Trophoblast cell (in vitro differentiated cells and primary cell): ENCODE data around the gene PITPNM3.

Experiments
- DNase-seq, 2 donors: peaks; one replicate each; pipeline ENCODE4 v3.0.0-alpha.2; 2016
- H2AFZ ChIP-seq: 2 replicates; pipeline ENCODE4 v1.6.1; 2013; ENCODE audit warnings: low read length, moderate library complexity, mild to moderate bottlenecking; ENCODE audit not compliant: insufficient read depth, poor library complexity
- H2AK5ac ChIP-seq: 2 replicates; pipeline ENCODE4 v1.6.1; 2013; ENCODE audit warnings: mild to moderate bottlenecking, low read length
- H2BK120ac ChIP-seq: 2 replicates; pipeline ENCODE4 v1.6.1; 2013; ENCODE audit warnings: low read length, mild to moderate bottlenecking, moderate library complexity; ENCODE audit not compliant: insufficient read depth, poor library complexity
- H2BK12ac ChIP-seq: 2 replicates; pipeline ENCODE4 v1.6.1; 2013; ENCODE audit warnings: mild to moderate bottlenecking, low read length, moderate library complexity
- H2BK5ac ChIP-seq: 2 replicates; pipeline ENCODE4 v1.6.1; 2013; ENCODE audit warnings: low read length, low read depth, moderate library complexity, mild to moderate bottlenecking; ENCODE audit not compliant: poor library complexity
- H3K14ac ChIP-seq: 2 replicates; pipeline ENCODE4 v1.6.1; 2013; ENCODE audit warnings: mild to moderate bottlenecking, low read length
- H3K18ac ChIP-seq: 2 replicates; pipeline ENCODE4 v1.6.1; 2013; ENCODE audit warnings: mild to moderate bottlenecking, low read length
- H3K23ac ChIP-seq: 2 replicates; pipeline ENCODE4 v1.6.1; 2013; ENCODE audit warnings: low read length
- H3K27ac ChIP-seq: 2 replicates; pipeline ENCODE4 v1.5.1; 2013; ENCODE audit warnings: low read depth, mild to moderate bottlenecking, inconsistent platforms, low read length, moderate library complexity
- H3K27me3 ChIP-seq: 2 replicates; pipeline ENCODE4 v1.6.1; 2013; ENCODE audit warnings: inconsistent platforms, mild to moderate bottlenecking, low read length, moderate library complexity; ENCODE audit not compliant: insufficient read depth
- H3K36me3 ChIP-seq, 2 experiments: 1 replicate in 1 of 2; 2 replicates in 1 of 2; pipeline ENCODE4 v1.6.1; 2013; ENCODE audit warnings: low read length in 2 of 2, mild to moderate bottlenecking in 2 of 2, moderate library complexity in 1 of 2; ENCODE audit not compliant: insufficient read depth in 2 of 2, control insufficient read depth in 1 of 2
- H3K4ac ChIP-seq: 2 replicates; pipeline ENCODE4 v1.6.1; 2013; ENCODE audit warnings: low read depth, mild to moderate bottlenecking, low read length, moderate library complexity
- H3K4me1 ChIP-seq, 2 experiments: 1 replicate in 1 of 2; 2 replicates in 1 of 2; pipeline ENCODE4 v1.6.1; 2013; ENCODE audit warnings: low read length in 2 of 2, mild to moderate bottlenecking in 2 of 2, moderate library complexity in 1 of 2; ENCODE audit not compliant: insufficient read depth in 2 of 2, control insufficient read depth in 1 of 2
- H3K4me2 ChIP-seq: 2 replicates; pipeline ENCODE4 v1.6.1; 2013; ENCODE audit warnings: inconsistent platforms, mild to moderate bottlenecking, low read length, moderate library complexity
- H3K4me3 ChIP-seq: 2 replicates; pipeline ENCODE4 v1.5.1; 2013; ENCODE audit warnings: mild to moderate bottlenecking, low read depth, low read length, inconsistent platforms
- H3K79me1 ChIP-seq: one replicate; pipeline ENCODE4 v1.6.1; 2013; ENCODE audit warnings: low read length
- H3K79me2 ChIP-seq: 2 replicates; pipeline ENCODE4 v1.6.1; 2013; ENCODE audit warnings: low read length, mild to moderate bottlenecking; ENCODE audit not compliant: control insufficient read depth, insufficient read depth, poor library complexity
- H3K9ac ChIP-seq: 2 replicates; pipeline ENCODE4 v1.6.1; 2013; ENCODE audit warnings: mild to moderate bottlenecking, low read length
- H3K9me3 ChIP-seq: 2 replicates; pipeline ENCODE4 v1.6.1; 2013; ENCODE audit warnings: low read depth, mild to moderate bottlenecking, control low read depth, inconsistent platforms, low read length; ENCODE audit not compliant: insufficient read depth
- H4K12ac ChIP-seq: 2 replicates; pipeline ENCODE4 v1.6.1; 2013; ENCODE audit warnings: low read depth, mild to moderate bottlenecking, low read length, moderate library complexity
- H4K8ac ChIP-seq: 2 replicates; pipeline ENCODE4 v1.6.1; 2013; ENCODE audit warnings: low read depth, mild to moderate bottlenecking, low read length, moderate library complexity
- H4K91ac ChIP-seq: one replicate; pipeline ENCODE4 v1.6.1; 2013; ENCODE audit warnings: low read depth, mild to moderate bottlenecking, low read length, moderate library complexity
- WGBS: extraction: QIAGEN DNeasy Blood & Tissue Kit; methylation state at CpG from one replicate; pipeline ENCODE4 v1.1.7; 2013; ENCODE audit warnings: missing lambda C conversion rate; ENCODE audit not compliant: insufficient read length, insufficient coverage; ENCODE audit errors: extremely low coverage; 5-methylcytosine and 5-hydroxymethylcytosine counted together

Gene PITPNM3

DNA sequence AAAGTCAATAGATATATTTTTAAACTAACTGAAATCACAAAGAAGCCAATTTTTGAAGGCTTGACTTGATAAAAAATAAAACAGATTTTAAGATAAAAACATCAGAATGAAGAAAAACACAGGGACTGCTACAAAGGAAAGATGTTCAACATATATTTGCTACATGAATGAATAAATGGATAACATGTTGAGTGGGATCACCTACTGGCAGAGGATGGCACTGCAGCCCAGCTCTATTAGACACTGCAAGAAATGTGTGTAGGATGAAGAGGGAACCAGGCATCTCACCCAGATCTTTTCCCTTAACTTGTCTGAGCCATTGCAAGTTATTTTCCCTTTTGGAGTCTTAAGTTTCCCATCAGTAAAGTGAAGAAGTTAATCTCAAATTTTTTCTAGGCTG lies 125.6 kb downstream of the PITPNM3 start:
- no peak for DNase-seq
- no peaks in the 10 kb centered on the region for H3K4me1 ChIP-seq
- no peaks in the 10 kb centered on the region for H3K27me3 ChIP-seq
- no peak overlapping the region for H4K91ac ChIP-seq
- no peak overlapping the region for H3K27ac ChIP-seq
- no peak overlapping the region for H3K9ac ChIP-seq
- no peak overlapping the region for H4K12ac ChIP-seq
- no peak overlapping the region for H4K8ac ChIP-seq
- no peak overlapping the region for H3K4me2 ChIP-seq
- no peaks in the 10 kb centered on the region for H3K36me3 ChIP-seq
- no peaks in the 10 kb centered on the region for H3K79me2 ChIP-seq
- no peak overlapping the region for H3K18ac ChIP-seq
- no peak overlapping the region for H3K4me3 ChIP-seq
- H2AK5ac ChIP-seq: no peak overlapping the region
- no peak overlapping the region for H3K14ac ChIP-seq
- H3K79me1 ChIP-seq: no peaks in the 10 kb centered on the region
- H3K9me3 ChIP-seq: no peaks in the 10 kb centered on the region
- H3K23ac ChIP-seq: no peak overlapping the region
- H2BK120ac ChIP-seq: no peak overlapping the region
- H2BK5ac ChIP-seq: no peak overlapping the region
- no peak overlapping the region for H2AFZ ChIP-seq
- no peak overlapping the region for H3K4ac ChIP-seq
- no peak overlapping the region for H2BK12ac ChIP-seq

DNA sequence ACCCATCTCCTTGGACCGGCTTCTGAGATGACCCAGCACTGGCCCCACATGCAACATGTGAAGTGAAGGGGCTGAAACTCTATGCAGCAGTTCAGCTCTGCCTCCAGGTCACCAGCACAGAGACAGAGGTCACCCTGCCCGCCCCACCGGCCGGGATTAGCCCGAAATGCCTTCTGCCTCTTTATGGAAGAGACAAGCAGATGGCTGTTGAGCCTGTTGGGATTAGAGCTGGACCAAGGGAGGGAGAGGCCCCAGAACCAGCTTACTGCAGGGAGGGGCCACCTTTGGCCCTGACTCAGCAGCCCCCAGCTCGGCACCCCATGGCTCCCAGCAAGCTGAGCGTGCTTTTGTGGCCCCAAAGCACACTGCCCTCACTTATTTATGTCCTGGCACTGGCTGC lies 127.1 kb downstream of the PITPNM3 start:
- H3K14ac ChIP-seq: no peak overlapping the region
- no peak overlapping the region for H2BK12ac ChIP-seq
- no peak overlapping the region for H4K12ac ChIP-seq
- H3K27me3 ChIP-seq: no peaks in the 10 kb centered on the region
- H3K18ac ChIP-seq: no peak overlapping the region
- no peak overlapping the region for H3K4ac ChIP-seq
- H2AK5ac ChIP-seq: no peak overlapping the region
- no peak overlapping the region for H3K4me3 ChIP-seq
- no peak overlapping the region for H2BK120ac ChIP-seq
- H4K91ac ChIP-seq: no peak overlapping the region
- H4K8ac ChIP-seq: no peak overlapping the region
- no peaks in the 10 kb centered on the region for H3K79me1 ChIP-seq
- H3K9me3 ChIP-seq: no peaks in the 10 kb centered on the region
- H3K4me1 ChIP-seq: no peaks in the 10 kb centered on the region
- H3K9ac ChIP-seq: no peak overlapping the region
- H3K79me2 ChIP-seq: no peaks in the 10 kb centered on the region
- H2BK5ac ChIP-seq: no peak overlapping the region
- no peak overlapping the region for H3K4me2 ChIP-seq
- H3K23ac ChIP-seq: no peak overlapping the region
- no peak overlapping the region for H3K27ac ChIP-seq
- H3K36me3 ChIP-seq: no peaks in the 10 kb centered on the region
- no CpG with 5 or more reads among the region's 7 CpGs for whole genome bisulfite sequencing
- no peak for DNase-seq
- H2AFZ ChIP-seq: no peak overlapping the region

GRCh38 chr17:6428207-6428965 lies 128.0 kb downstream of the PITPNM3 start:
- Histone ChIP-seq H2BK120ac (no peak overlapping the region), H3K27me3 (no peaks in the 10 kb centered on the region), H3K4me2 (no peak overlapping the region), H3K14ac (no peak overlapping the region), H3K23ac (no peak overlapping the region), H3K9ac (no peak overlapping the region), H3K9me3 (no peaks in the 10 kb centered on the region), H3K4ac (no peak overlapping the region), H4K91ac (no peak overlapping the region), H3K36me3 (no peaks in the 10 kb centered on the region), H3K79me2 (no peaks in the 10 kb centered on the region), H2AFZ (no peak overlapping the region), H3K79me1 (no peaks in the 10 kb centered on the region), H3K18ac (no peak overlapping the region), H2AK5ac (no peak overlapping the region), H4K8ac (no peak overlapping the region), H2BK5ac (no peak overlapping the region), H3K27ac (no peak overlapping the region), H2BK12ac (no peak overlapping the region), H4K12ac (no peak overlapping the region), H3K4me3 (no peak overlapping the region), H3K4me1 (no peaks in the 10 kb centered on the region)
- no CpG with 5 or more reads among the region's 17 CpGs for WGBS
- no peak for DNase-seq

GRCh38 chr17:6427279-6427781 lies 129.0 kb downstream of the PITPNM3 start:
- H3K79me2 ChIP-seq: no peaks in the 10 kb centered on the region
- no CpG with 5 or more reads among the region's 7 CpGs for WGBS
- H4K8ac ChIP-seq: no peak overlapping the region
- H2AK5ac ChIP-seq: no peak overlapping the region
- H4K12ac ChIP-seq: no peak overlapping the region
- H2BK5ac ChIP-seq: no peak overlapping the region
- no peaks in the 10 kb centered on the region for H3K27me3 ChIP-seq
- H3K18ac ChIP-seq: no peak overlapping the region
- no peaks in the 10 kb centered on the region for H3K79me1 ChIP-seq
- no peaks in the 10 kb centered on the region for H3K4me1 ChIP-seq
- no peak overlapping the region for H3K9ac ChIP-seq
- H3K4me3 ChIP-seq: no peak overlapping the region
- no peak overlapping the region for H4K91ac ChIP-seq
- no peak overlapping the region for H3K27ac ChIP-seq
- H3K14ac ChIP-seq: no peak overlapping the region
- H3K23ac ChIP-seq: no peak overlapping the region
- no peak overlapping the region for H2AFZ ChIP-seq
- no peaks in the 10 kb centered on the region for H3K36me3 ChIP-seq
- DNase-seq: peak in 1 of 2 donors; percentile 11
- no peak overlapping the region for H2BK120ac ChIP-seq
- no peak overlapping the region for H3K4me2 ChIP-seq
- H3K4ac ChIP-seq: no peak overlapping the region
- H3K9me3 ChIP-seq: no peaks in the 10 kb centered on the region
- no peak overlapping the region for H2BK12ac ChIP-seq
